ENCODE results near the gene TGIF1. TPM values are rescaled to one million over a fixed set of nuclear protein-coding genes. Genes with fewer than 3 reads are reported as not detected.

TGIF1 gene
- total RNA-seq, 2 donors from 2014 or later = 42.8 to 91.6 TPM

DNA sequence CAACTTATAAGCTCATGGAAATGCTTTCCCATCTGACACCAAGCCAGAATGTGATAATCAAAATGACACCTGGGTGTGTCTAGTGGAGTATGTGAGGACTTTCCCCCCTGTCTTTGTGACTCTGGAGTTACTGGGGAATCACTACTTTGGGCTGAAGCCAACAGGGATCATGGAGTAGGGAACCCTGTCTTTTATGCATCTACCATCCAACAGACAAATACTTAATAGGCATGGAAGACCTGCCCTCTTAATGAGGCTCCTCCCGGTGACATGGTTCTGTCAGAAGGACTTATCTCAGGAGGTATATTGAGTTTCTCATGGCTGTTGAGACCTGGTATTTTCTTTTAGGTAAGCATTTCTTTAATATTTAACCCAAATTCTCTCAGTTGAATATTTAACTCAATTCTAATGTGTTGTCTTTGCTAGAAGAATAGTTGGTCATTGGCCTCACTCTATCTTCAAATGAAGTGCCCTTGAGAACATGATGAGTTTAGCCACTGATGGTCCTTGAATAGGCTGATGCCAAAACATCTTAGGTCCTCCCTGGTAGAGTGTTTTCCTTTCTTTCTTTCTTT is 42.1 kb downstream of the TGIF1 start:
- no peaks in the 10 kb centered on the region for H3K36me3 ChIP-seq
- no peaks in the 10 kb centered on the region for H3K9me3 ChIP-seq
- TF ChIP-seq, protein P1, sequence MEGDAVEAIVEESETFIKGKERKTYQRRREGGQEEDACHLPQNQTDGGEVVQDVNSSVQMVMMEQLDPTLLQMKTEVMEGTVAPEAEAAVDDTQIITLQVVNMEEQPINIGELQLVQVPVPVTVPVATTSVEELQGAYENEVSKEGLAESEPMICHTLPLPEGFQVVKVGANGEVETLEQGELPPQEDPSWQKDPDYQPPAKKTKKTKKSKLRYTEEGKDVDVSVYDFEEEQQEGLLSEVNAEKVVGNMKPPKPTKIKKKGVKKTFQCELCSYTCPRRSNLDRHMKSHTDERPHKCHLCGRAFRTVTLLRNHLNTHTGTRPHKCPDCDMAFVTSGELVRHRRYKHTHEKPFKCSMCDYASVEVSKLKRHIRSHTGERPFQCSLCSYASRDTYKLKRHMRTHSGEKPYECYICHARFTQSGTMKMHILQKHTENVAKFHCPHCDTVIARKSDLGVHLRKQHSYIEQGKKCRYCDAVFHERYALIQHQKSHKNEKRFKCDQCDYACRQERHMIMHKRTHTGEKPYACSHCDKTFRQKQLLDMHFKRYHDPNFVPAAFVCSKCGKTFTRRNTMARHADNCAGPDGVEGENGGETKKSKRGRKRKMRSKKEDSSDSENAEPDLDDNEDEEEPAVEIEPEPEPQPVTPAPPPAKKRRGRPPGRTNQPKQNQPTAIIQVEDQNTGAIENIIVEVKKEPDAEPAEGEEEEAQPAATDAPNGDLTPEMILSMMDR (IDR thresholded peaks at IDR 0.05) = no peak
- no peak overlapping the region for H3K4me3 ChIP-seq
- no peaks in the 10 kb centered on the region for H3K4me1 ChIP-seq (ENCODE audit: control insufficient read depth in 1 of 2, low read depth in 2 of 2)
- no peak for DNase-seq (ENCODE audit: low spot score)
- no peak for ATAC-seq (ENCODE audit: insufficient number of reproducible peaks, low FRiP score, low read depth)
- H3K27me3 ChIP-seq (replicated peaks; ENCODE audit: insufficient read depth) = no peaks in the 10 kb centered on the region
- H3K27ac ChIP-seq = no peak overlapping the region

DNA sequence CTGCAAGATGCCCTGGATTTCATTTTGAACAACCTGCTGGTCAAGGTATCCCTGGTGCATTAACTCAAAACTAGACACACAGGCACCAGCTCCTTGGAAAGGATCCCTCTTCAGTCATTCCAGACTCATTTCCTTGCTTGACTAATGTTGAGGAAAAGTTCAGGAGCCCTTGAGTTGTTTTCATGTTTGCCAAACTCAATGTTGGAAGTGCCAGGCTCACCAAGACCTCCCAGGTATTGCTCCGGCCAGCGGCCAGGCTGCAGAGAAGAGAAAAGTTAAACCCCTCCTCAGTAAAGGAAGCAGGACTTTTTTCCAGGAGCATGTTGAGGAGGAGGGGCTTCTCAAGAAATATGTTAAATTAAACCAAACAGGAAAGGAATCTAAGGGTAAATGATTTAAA is 42.7 kb downstream of the TGIF1 start:
- ATAC-seq (ENCODE audit: insufficient number of reproducible peaks, low FRiP score, low read depth) = no peak
- Histone ChIP-seq H3K27me3 (replicated peaks; ENCODE audit: insufficient read depth) (no peaks in the 10 kb centered on the region), H3K4me3 (no peak overlapping the region), H3K27ac (no peak overlapping the region), H3K9me3 (no peaks in the 10 kb centered on the region), H3K4me1 (ENCODE audit: control insufficient read depth in 1 of 2, low read depth in 2 of 2) (no peaks in the 10 kb centered on the region), H3K36me3 (no peaks in the 10 kb centered on the region)
- TF ChIP-seq, protein P1 (IDR thresholded peaks at IDR 0.05) = no peak
- no peak for DNase-seq (ENCODE audit: low spot score)

- Histone ChIP-seq H3K9me3 (no peaks in the 10 kb centered on the region), H3K27ac (no peak overlapping the region), H3K4me3 (no peak overlapping the region), H3K36me3 (no peaks in the 10 kb centered on the region), H3K27me3 (replicated peaks; ENCODE audit: insufficient read depth) (no peaks in the 10 kb centered on the region), H3K4me1 (ENCODE audit: control insufficient read depth in 1 of 2, low read depth in 2 of 2) (no peaks in the 10 kb centered on the region)
- DNase-seq (ENCODE audit: low spot score) = no peak
- ATAC-seq (ENCODE audit: insufficient number of reproducible peaks, low FRiP score, low read depth) = no peak
- TF ChIP-seq, protein P1 (IDR thresholded peaks at IDR 0.05) = no peak
Observed at GRCh38 chr18:3493501-3494244, 43.7 kb downstream of the TGIF1 start.

- TF ChIP-seq, protein P1 (IDR thresholded peaks at IDR 0.05) = no peak
- Histone ChIP-seq H3K4me1 (ENCODE audit: control insufficient read depth in 1 of 2, low read depth in 2 of 2) (no peaks in the 10 kb centered on the region), H3K4me3 (no peak overlapping the region), H3K27me3 (replicated peaks; ENCODE audit: insufficient read depth) (no peaks in the 10 kb centered on the region), H3K27ac (no peak overlapping the region), H3K36me3 (no peaks in the 10 kb centered on the region), H3K9me3 (no peaks in the 10 kb centered on the region)
- ATAC-seq (ENCODE audit: insufficient number of reproducible peaks, low FRiP score, low read depth) = no peak
- no peak for DNase-seq (ENCODE audit: low spot score)
Observed at GRCh38 chr18:3494245-3494526, 44.2 kb downstream of the TGIF1 start.

DNA sequence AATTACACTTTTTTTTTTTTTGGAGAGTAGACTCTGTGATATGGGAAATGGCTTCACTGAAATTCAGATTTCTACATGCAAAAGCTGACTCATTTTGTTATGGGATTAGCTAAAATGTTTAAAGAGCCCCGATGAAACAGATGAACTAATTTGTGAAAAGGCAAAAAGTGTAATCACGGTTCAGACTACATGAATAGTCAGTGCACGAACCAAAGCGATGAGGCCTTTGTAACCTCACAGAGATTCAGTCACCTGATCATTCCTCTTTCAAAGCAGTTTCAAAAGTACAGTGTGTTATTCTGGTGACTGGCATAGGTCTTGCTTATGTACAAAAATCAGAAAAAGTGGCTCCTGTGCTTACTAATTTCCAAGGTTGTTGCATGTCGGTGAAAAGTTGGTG is 44.6 kb downstream of the TGIF1 start:
- DNase-seq (ENCODE audit: low spot score) (no peak), ATAC-seq (ENCODE audit: insufficient number of reproducible peaks, low FRiP score, low read depth) (no peak)
- Histone ChIP-seq H3K4me3 (no peak overlapping the region), H3K27me3 (replicated peaks; ENCODE audit: insufficient read depth) (no peaks in the 10 kb centered on the region), H3K4me1 (ENCODE audit: control insufficient read depth in 1 of 2, low read depth in 2 of 2) (no peaks in the 10 kb centered on the region), H3K9me3 (no peaks in the 10 kb centered on the region), H3K27ac (no peak overlapping the region), H3K36me3 (no peaks in the 10 kb centered on the region)
- TF ChIP-seq, protein P1 (IDR thresholded peaks at IDR 0.05) = no peak

Data from thoracic aorta (tissue), 2 donors.